ENCODE results near the gene CDKN2B.

GRCh38 chr9:22009506-22009867 lies 382 bp upstream of the CDKN2B start:
- no peak for TF ChIP-seq CTCF (IDR thresholded peaks at IDR 0.05; ENCODE audit: low read depth, low read length, missing input control)
- TF ChIP-seq RXRA (IDR thresholded peaks at IDR 0.05), result no peak
- TF ChIP-seq RAD21 (IDR thresholded peaks at IDR 0.05), result peak; percentile 47 to 51
- no peak for TF ChIP-seq FOXA1 (IDR thresholded peaks at IDR 0.05)
- peak; percentile 60 for TF ChIP-seq REST (IDR thresholded peaks at IDR 0.05)
- no peak for TF ChIP-seq ATF3 (IDR thresholded peaks at IDR 0.05)
- TF ChIP-seq YY1 (IDR thresholded peaks at IDR 0.05), result peak; percentile 8
- TF ChIP-seq GABPA (IDR thresholded peaks at IDR 0.05 in 1 of 2, conservative IDR thresholded peaks at IDR 0.05 in 1 of 2), result no peak
- TF ChIP-seq HNF4G (IDR thresholded peaks at IDR 0.05), result no peak
- TF ChIP-seq MAX (IDR thresholded peaks at IDR 0.05), result no peak
- no peak for TF ChIP-seq TAF1 (conservative IDR thresholded peaks at IDR 0.05)
- no peak for TF ChIP-seq EGR1 (IDR thresholded peaks at IDR 0.05; ENCODE audit: low read depth in 2 of 2)
- TF ChIP-seq JUND (IDR thresholded peaks at IDR 0.05), result no peak

Measured in liver (tissue), 3 donors.